ENCODE results near the gene NECAB3. TPM values are rescaled to one million over a fixed set of nuclear protein-coding genes. Genes with fewer than 3 reads are reported as not detected.

Gene NECAB3
- total and polyA plus RNA-seq, 2 of the 13 experiments (the other 11 are each of a cell fraction or from before 2014, with no cell fraction given) = 61.5 to 65.5 TPM

DNA sequence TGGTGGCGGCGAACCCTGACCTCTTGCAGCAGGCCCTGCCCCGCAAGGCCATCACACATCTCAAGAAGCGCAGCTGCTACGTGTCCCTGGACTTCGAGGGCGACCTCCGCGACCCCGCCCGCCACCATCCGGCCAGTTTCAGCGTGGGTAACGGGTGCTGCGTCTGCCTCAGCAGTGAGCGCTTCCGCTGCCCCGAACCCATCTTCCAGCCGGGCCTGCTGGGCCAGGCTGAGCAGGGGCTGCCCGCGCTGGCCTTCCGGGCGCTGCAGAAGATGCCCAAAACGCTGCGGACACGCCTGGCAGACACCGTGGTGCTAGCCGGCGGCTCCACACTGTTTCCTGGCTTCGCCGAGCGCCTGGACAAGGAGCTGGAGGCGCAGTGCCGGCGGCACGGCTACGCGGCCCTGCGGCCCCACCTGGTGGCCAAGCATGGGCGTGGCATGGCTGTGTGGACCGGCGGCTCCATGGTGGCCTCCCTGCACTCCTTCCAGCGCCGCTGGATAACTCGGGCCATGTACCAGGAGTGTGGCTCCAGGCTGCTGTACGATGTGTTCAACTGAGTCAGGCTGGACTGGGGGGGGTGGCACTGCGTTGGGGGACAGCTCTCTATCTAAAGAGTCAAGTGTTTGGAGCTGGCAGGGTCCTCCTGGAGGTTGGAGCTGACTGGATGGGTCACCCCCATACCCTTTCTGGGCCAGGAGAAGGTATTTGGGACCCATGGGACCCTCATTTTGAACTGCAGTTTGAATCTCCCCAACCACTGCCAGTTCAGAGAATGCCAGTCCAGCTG lies 6.4 kb downstream of the NECAB3 start (continued):
- TF ChIP-seq, protein P1, sequence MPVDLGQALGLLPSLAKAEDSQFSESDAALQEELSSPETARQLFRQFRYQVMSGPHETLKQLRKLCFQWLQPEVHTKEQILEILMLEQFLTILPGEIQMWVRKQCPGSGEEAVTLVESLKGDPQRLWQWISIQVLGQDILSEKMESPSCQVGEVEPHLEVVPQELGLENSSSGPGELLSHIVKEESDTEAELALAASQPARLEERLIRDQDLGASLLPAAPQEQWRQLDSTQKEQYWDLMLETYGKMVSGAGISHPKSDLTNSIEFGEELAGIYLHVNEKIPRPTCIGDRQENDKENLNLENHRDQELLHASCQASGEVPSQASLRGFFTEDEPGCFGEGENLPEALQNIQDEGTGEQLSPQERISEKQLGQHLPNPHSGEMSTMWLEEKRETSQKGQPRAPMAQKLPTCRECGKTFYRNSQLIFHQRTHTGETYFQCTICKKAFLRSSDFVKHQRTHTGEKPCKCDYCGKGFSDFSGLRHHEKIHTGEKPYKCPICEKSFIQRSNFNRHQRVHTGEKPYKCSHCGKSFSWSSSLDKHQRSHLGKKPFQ (CRISPR knock-in tag; IDR thresholded peaks at IDR 0.05; ENCODE audit: insufficient replicate concordance) = no peak
- TF ChIP-seq ZNF607 (CRISPR knock-in tag; IDR thresholded peaks at IDR 0.05; ENCODE audit: borderline replicate concordance) = 0 out of 2 replicates have a peak, but pooled peaks have one; percentile 49
- peak; percentile 75; the same call in 1 of the 2 replicates for TF ChIP-seq KDM3A (CRISPR knock-in tag; IDR thresholded peaks at IDR 0.05; ENCODE audit: low read depth)
- TF ChIP-seq ZNF138 (CRISPR knock-in tag; IDR thresholded peaks at IDR 0.05; ENCODE audit: low read depth) = 0 out of 2 replicates have a peak, but pooled peaks have one; percentile 59
- no peak for TF ChIP-seq HNF4A (CRISPR knock-in tag; IDR thresholded peaks at IDR 0.05)
- TF ChIP-seq SSRP1 (CRISPR knock-in tag; IDR thresholded peaks at IDR 0.05) = 0 out of 2 replicates have a peak, but pooled peaks have one; percentile 7
- TF ChIP-seq, protein P2, sequence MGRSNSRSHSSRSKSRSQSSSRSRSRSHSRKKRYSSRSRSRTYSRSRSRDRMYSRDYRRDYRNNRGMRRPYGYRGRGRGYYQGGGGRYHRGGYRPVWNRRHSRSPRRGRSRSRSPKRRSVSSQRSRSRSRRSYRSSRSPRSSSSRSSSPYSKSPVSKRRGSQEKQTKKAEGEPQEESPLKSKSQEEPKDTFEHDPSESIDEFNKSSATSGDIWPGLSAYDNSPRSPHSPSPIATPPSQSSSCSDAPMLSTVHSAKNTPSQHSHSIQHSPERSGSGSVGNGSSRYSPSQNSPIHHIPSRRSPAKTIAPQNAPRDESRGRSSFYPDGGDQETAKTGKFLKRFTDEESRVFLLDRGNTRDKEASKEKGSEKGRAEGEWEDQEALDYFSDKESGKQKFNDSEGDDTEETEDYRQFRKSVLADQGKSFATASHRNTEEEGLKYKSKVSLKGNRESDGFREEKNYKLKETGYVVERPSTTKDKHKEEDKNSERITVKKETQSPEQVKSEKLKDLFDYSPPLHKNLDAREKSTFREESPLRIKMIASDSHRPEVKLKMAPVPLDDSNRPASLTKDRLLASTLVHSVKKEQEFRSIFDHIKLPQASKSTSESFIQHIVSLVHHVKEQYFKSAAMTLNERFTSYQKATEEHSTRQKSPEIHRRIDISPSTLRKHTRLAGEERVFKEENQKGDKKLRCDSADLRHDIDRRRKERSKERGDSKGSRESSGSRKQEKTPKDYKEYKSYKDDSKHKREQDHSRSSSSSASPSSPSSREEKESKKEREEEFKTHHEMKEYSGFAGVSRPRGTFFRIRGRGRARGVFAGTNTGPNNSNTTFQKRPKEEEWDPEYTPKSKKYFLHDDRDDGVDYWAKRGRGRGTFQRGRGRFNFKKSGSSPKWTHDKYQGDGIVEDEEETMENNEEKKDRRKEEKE (IDR thresholded peaks at IDR 0.05) = no peak
- TF ChIP-seq STAG1 (CRISPR knock-in tag; IDR thresholded peaks at IDR 0.05) = peak; percentile 93
- TF ChIP-seq, protein P3, sequence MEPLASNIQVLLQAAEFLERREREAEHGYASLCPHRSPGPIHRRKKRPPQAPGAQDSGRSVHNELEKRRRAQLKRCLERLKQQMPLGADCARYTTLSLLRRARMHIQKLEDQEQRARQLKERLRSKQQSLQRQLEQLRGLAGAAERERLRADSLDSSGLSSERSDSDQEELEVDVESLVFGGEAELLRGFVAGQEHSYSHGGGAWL (CRISPR knock-in tag; IDR thresholded peaks at IDR 0.05) = peak; percentile 35; the same call in 1 of the 2 replicates
- 0 out of 2 replicates have a peak, but pooled peaks have one; percentile 3 for TF ChIP-seq TOPORS (CRISPR knock-in tag; IDR thresholded peaks at IDR 0.05)
- TF ChIP-seq ZBTB1 (CRISPR knock-in tag; IDR thresholded peaks at IDR 0.05; ENCODE audit: borderline replicate concordance) = no peak
- TF ChIP-seq ATF7 (IDR thresholded peaks at IDR 0.05) = no peak
- TF ChIP-seq ATF7 (CRISPR knock-in tag; IDR thresholded peaks at IDR 0.05) = no peak
- TF ChIP-seq NONO (IDR thresholded peaks at IDR 0.05) = no peak
- 0 out of 2 replicates have a peak, but pooled peaks have one; percentile 52 for TF ChIP-seq NONO (CRISPR knock-in tag; conservative IDR thresholded peaks at IDR 0.05)
- TF ChIP-seq PCBP1 (IDR thresholded peaks at IDR 0.05; ENCODE audit: borderline replicate concordance, low read depth, low read length) = no peak
- TF ChIP-seq ARNTL (CRISPR knock-in tag; IDR thresholded peaks at IDR 0.05) = no peak
- TF ChIP-seq KLF13 (CRISPR knock-in tag; IDR thresholded peaks at IDR 0.05) = no peak
- TF ChIP-seq POLR2A (IDR thresholded peaks at IDR 0.05; ENCODE audit: insufficient read depth in 1 of 2, low read depth in 2 of 2, low read length in 2 of 2) = 0 out of 4 replicates have a peak, but pooled peaks of 1 of the 2 experiments have one; percentile 26
- no peak for TF ChIP-seq FOXA1 (IDR thresholded peaks at IDR 0.05)
- TF ChIP-seq FOXA1 (CRISPR knock-in tag; IDR thresholded peaks at IDR 0.05) = no peak
- TF ChIP-seq NRL (CRISPR knock-in tag; IDR thresholded peaks at IDR 0.05; ENCODE audit: borderline replicate concordance) = peak; percentile 64; the same call in 1 of the 2 replicates
- TF ChIP-seq, protein P4, sequence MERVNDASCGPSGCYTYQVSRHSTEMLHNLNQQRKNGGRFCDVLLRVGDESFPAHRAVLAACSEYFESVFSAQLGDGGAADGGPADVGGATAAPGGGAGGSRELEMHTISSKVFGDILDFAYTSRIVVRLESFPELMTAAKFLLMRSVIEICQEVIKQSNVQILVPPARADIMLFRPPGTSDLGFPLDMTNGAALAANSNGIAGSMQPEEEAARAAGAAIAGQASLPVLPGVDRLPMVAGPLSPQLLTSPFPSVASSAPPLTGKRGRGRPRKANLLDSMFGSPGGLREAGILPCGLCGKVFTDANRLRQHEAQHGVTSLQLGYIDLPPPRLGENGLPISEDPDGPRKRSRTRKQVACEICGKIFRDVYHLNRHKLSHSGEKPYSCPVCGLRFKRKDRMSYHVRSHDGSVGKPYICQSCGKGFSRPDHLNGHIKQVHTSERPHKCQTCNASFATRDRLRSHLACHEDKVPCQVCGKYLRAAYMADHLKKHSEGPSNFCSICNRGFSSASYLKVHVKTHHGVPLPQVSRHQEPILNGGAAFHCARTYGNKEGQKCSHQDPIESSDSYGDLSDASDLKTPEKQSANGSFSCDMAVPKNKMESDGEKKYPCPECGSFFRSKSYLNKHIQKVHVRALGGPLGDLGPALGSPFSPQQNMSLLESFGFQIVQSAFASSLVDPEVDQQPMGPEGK (CRISPR knock-in tag; IDR thresholded peaks at IDR 0.05) = no peak
- TF ChIP-seq CHCHD3 (CRISPR knock-in tag; IDR thresholded peaks at IDR 0.05) = 0 out of 2 replicates have a peak, but pooled peaks have one; percentile 59
- TF ChIP-seq RFX5 (IDR thresholded peaks at IDR 0.05; ENCODE audit: low read depth, low read length) = no peak
